ENCODE data around the gene BANF2.

DNA sequence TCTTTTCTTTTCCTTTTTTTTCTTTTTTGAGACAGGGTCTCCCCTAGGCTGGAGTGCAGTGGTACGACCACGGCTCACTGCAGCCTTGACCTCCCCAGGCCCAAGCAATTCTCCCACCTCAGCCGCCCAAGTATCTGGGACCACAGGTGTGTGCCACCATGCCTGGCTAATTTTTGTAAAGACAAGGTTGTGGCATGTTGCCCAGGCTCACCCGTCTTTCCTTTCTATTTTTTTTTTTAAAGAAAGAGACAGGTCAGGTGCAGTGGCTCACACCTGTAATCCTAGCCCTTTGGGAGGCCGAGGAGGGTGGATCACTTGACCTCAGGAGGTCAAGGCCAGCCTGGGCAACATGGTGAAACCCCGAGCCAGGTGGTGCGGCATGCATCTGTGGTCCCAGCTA is 16.6 kb downstream of the BANF2 start:
- TF ChIP-seq, protein P1, sequence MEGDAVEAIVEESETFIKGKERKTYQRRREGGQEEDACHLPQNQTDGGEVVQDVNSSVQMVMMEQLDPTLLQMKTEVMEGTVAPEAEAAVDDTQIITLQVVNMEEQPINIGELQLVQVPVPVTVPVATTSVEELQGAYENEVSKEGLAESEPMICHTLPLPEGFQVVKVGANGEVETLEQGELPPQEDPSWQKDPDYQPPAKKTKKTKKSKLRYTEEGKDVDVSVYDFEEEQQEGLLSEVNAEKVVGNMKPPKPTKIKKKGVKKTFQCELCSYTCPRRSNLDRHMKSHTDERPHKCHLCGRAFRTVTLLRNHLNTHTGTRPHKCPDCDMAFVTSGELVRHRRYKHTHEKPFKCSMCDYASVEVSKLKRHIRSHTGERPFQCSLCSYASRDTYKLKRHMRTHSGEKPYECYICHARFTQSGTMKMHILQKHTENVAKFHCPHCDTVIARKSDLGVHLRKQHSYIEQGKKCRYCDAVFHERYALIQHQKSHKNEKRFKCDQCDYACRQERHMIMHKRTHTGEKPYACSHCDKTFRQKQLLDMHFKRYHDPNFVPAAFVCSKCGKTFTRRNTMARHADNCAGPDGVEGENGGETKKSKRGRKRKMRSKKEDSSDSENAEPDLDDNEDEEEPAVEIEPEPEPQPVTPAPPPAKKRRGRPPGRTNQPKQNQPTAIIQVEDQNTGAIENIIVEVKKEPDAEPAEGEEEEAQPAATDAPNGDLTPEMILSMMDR (conservative IDR thresholded peaks at IDR 0.05; ENCODE audit: low read depth in 2 of 2) = no peak
- no peak for TF ChIP-seq JUNB (IDR thresholded peaks at IDR 0.05; ENCODE audit: unreplicated experiment)
- no peak for TF ChIP-seq ZNF114 (CRISPR knock-in tag; IDR thresholded peaks at IDR 0.05)
- no peak for TF ChIP-seq STAT1 (IDR thresholded peaks at IDR 0.05; ENCODE audit: unreplicated experiment)
- TF ChIP-seq, protein P2, sequence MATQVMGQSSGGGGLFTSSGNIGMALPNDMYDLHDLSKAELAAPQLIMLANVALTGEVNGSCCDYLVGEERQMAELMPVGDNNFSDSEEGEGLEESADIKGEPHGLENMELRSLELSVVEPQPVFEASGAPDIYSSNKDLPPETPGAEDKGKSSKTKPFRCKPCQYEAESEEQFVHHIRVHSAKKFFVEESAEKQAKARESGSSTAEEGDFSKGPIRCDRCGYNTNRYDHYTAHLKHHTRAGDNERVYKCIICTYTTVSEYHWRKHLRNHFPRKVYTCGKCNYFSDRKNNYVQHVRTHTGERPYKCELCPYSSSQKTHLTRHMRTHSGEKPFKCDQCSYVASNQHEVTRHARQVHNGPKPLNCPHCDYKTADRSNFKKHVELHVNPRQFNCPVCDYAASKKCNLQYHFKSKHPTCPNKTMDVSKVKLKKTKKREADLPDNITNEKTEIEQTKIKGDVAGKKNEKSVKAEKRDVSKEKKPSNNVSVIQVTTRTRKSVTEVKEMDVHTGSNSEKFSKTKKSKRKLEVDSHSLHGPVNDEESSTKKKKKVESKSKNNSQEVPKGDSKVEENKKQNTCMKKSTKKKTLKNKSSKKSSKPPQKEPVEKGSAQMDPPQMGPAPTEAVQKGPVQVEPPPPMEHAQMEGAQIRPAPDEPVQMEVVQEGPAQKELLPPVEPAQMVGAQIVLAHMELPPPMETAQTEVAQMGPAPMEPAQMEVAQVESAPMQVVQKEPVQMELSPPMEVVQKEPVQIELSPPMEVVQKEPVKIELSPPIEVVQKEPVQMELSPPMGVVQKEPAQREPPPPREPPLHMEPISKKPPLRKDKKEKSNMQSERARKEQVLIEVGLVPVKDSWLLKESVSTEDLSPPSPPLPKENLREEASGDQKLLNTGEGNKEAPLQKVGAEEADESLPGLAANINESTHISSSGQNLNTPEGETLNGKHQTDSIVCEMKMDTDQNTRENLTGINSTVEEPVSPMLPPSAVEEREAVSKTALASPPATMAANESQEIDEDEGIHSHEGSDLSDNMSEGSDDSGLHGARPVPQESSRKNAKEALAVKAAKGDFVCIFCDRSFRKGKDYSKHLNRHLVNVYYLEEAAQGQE (IDR thresholded peaks at IDR 0.05; ENCODE audit: unreplicated experiment) = no peak
- no peak for TF ChIP-seq POLR2AphosphoS5 (IDR thresholded peaks at IDR 0.05; ENCODE audit: low read depth)
- no peak for TF ChIP-seq EZH2phosphoT487 (IDR thresholded peaks at IDR 0.05; ENCODE audit: unreplicated experiment)
- TF ChIP-seq EZH2 (IDR thresholded peaks at IDR 0.05; ENCODE audit: low read depth, unreplicated experiment) = no peak
- no peak for TF ChIP-seq CREB1 (CRISPR knock-in tag; IDR thresholded peaks at IDR 0.05; ENCODE audit: low read depth)
